GM23338 (cell line): ENCODE results near the gene EPHA7.

ENCODE experiments used
- CTCF ChIP-seq, 2 experiments: fragments of 200-600 bp in 1 of 2; sonication (generic) in 1 of 2; conservative IDR thresholded peaks; 2 replicates each; pipeline versions ENCODE4 v1.5.1 to v1.6.1; 2016 to 2017; ENCODE audit warnings: antibody characterized with exemption in 2 of 2, low read depth in 2 of 2, mild to moderate bottlenecking in 2 of 2, moderate library complexity in 1 of 2
- REST ChIP-seq: IDR thresholded peaks from one replicate; pipeline ENCODE4 v1.6.1; 2018; ENCODE audit warnings: antibody characterized with exemption; ENCODE audit not compliant: unreplicated experiment
- STAT1 ChIP-seq: IDR thresholded peaks from one replicate; pipeline ENCODE4 v1.6.1; 2016; ENCODE audit warnings: antibody characterized with exemption; ENCODE audit not compliant: unreplicated experiment

GRCh38 chr6:93423542-93423941 is 4.2 kb upstream of the EPHA7 start:
- TF ChIP-seq CTCF (conservative IDR thresholded peaks at IDR 0.05; ENCODE audit: low read depth in 2 of 2) (peak; percentile 59 to 73), STAT1 (no peak), REST (no peak)
